Effector CD4-positive, alpha-beta T cell (primary cell): ENCODE measurements around the gene VWA7.

ENCODE experiments used
- DNase-seq: peaks from one replicate; pipeline ENCODE4 v3.0.0-alpha.2; 2020

VWA7 gene

GRCh38 chr6:31749301-31750036, 27.7 kb downstream of the VWA7 start:
- DNase-seq, result no peak

- DNase-seq, result no peak
Observed at GRCh38 chr6:31744422-31744821, 32.7 kb downstream of the VWA7 start.

DNA sequence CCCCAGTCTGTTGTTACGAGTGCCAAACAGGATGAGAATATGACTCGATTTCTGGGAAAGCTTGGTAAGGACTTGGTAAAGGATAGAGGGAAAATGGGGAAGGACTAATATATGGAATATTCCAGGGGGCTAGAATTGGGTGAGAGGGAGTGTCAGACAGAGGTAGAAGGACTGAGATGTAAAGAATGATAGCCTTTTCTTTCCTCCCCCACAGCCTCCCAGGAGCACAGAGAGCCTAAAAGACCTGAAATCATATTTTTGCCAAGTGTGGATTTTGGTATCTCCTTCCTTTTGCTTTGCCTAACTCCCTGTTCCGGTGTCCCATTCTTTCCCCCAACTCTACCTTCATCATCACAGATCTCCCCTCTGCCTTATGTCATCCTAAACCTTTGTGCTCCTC, 34.2 kb downstream of the VWA7 start:
- no peak for DNase-seq

DNA sequence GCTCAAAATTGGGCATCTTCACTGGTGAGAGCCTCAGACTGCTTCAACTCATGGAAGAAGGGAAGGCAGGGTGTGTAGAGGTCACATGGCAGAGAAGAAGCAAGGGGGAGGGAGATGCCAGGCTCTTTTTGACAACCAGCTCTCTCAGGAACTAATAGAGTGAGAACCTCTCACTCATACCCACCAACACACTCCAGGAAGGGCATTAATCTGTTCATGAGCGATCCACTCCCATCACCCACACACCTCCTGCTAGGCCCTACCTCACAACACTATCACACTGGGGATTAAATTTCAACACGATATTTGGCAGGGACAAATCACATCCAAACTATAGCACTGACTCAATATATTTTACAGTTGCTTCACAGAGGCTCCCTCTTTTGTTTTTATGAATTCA, 35.3 kb downstream of the VWA7 start:
- DNase-seq, result no peak

DNA sequence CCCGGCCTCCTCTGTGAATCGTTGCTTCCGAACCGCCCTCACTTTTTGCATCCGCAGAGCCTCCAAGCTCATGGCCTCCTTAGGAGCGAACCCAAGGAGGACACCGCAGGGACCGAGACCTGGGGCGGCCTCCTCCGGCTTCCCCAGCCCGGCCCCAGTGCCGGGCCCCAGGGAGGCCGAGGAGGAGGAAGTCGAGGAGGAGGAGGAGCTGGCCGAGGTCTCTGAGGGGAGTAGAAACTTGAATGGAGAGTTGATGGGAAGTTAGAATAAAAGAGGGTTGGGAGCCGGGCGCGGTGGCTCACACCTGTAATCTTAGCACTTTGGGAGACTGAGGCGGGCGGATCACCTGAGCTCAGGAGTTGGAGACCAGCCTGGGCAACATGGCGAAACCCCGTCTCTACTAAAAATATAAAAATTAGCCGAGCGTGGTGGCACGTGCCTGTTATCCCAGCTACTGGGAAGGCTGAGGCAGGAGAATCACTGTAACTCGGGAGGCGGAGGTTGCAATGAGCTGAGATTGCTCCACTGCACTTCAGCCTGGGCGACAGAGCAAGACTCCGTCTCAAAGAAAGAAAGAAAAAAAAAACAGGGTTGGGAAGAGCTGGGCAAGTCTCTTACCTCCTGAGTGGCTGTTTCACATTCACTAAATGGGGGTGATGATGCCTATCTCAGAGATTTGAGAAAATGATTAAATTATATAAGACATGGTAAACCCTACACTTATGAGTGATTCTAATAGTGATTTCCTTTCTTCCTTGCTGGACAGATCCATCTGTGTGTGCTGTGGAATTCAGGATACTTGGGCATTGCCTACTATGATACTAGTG, 36.5 kb downstream of the VWA7 start:
- no peak for DNase-seq

DNA sequence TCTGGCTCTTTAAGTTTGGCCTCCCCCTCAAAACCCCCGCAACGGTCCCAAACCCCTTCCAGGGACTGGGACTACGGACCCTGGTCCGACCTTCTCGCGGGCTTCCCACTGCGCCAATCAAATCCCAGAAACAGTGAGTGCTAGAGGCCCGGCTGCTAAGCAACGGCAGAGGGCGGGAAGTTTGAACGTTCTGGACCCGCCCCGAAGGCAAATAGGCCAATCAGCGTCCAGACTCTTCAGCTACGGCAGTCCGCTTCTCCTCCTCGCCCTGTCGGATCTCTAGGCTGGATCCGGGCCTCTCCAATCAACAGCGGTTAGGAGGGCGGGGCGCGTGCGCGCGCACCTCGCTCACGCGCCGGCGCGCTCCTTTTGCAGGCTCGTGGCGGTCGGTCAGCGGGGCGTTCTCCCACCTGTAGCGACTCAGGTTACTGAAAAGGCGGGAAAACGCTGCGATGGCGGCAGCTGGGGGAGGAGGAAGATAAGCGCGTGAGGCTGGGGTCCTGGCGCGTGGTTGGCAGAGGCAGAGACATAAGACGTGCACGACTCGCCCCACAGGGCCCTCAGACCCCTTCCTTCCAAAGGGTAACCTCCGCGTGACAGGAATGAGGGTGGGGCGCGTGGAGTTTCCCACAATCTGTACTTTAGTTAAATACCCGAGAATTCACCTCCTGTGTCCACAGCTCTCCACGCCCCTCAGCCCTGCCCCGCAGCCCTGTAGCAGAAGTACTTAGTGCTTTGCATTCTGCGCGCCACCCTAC, 37.3 kb downstream of the VWA7 start, which contains the start of gene MSH5:
Gene MSH5, plus strand, starts transcription at position 367 of the 758 bp plus-strand sequence. CDS start 462 bp downstream, outside the sequence.
- peak; percentile 91 for DNase-seq

GRCh38 chr6:31737991-31738979, 38.8 kb downstream of the VWA7 start:
- DNase-seq, result peak; percentile 62

DNA sequence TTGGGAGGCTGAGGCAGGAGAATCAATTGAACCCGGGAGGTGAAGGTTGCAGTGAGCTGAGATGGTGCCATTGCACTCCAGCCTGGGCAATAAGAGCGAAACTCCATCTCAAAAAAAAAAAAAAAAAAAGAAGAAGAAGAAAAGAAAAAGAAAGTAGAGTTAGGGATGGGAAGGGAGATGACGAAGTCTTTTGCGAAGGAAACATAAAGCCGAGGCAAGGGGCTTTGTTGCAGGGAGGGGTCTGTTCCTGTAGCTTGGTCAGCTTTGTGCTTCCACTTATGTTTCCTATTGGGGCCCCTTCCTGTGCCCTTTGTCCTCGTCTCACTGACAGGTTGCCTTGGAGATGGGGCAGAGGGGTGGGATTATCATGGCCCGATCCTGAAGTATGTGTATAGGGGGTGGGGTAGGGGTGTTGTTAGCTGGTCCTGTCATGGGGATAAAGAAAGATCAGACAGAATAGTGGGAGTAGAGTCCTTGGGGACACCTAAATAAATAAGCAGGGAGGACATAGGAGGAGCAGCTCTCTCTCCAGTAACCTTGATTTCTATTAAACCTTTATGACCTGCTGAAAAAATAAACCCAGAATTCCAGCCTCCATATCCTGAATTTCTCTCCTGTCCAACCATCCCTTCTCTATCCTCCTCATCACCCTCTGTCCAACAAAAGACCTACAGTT, 39.7 kb downstream of the VWA7 start:
- no peak for DNase-seq

DNA sequence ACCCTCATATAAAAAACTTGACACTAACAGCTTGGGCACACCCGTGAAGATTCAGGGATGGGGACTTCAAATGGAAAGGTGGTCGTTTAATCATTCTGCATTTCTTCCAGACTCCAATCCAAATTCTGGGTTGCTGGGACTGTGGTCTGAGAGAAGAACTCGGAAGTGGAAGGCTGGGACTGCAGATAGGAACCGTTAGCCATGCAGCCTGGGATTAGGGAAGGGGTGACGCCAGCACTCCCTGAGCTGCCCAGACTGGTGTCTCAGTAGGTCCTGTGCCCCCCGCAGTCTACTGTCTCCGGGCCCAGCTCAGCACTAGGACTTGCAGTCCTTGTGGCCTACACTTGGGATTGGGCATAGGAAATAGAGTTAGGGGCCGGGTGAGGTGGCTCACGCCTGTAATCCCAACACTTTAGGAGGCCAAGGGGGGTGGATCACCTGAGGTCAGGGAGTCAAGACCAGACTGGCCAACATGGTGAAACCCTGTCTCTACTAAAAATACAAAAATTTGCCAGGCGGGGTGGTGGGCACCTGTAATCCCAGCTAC, 40.3 kb downstream of the VWA7 start:
- no peak for DNase-seq

DNA sequence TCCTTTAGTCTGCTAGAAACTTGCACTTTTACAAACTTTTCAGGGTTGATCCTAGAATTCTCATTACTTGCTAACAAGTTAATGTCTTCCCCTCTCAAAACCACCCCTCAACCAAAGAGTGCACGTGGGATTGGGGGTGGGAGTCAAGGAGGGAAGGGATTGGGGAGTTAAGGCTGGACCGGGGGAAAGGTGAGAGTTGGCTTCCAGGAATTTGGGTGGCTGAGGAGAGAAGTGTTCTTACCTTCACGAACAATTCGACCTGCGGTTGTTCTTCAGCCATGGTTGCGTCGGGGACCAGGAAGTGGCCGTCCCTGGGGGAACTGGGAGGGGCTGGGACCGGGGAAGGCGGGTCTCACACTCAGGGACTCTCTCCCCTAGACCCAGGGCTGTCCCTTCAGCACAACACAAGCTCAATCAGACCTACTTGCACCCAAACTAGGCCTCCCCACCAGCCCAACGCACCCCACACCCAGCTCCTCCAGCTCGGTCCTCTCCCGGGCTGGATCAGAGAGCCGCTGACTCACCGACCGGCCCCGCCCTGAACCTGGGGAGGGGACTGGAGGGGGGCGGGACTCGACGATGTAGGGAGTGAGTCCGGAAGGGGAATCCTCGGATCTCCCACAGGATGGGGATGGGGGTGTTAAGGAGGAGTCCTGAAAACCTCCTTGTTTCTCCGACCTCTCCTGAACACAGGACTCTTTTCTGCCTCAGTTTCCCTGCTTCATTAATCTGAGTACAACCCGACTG, 40.9 kb downstream of the VWA7 start, which contains the start of gene CLIC1:
Gene CLIC1, minus strand, starts transcription at position 510 of the 747 bp plus-strand sequence. Its CDS starts 230 bp downstream, at position 280.
- DNase-seq, result peak; percentile 60

- DNase-seq, result peak; percentile 52
Observed at GRCh38 chr6:31734821-31735406, 42.2 kb downstream of the VWA7 start.

DNA sequence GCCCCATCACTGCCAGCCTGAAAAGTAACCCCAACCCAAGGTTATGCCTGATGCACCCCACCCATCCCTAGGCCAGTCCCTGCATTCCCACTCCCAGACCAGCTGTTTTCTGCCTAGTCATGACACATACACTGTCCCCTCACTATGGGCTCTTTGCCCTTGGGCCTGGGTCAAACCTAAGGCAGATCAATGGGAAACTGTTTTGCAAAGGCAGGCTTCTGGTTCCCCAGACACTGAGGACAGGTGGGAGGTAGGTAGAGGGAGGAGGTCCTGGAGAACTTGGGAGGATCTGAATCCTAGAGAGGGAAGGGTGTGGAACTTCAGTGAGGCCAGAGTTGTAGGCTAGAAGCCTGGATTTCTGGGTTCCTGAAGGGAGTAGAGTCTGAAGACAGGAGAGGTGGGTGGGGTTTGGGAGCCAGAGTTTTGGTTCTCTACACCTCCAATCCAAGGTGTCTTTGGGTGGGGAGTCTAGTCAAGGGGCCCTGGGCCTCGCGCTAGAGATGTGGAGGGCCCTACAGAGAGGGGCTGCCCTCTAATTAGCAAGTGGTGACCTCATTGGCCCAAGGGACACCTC, 42.8 kb downstream of the VWA7 start:
- DNase-seq, result no peak

- no peak for DNase-seq
Observed at GRCh38 chr6:31733734-31734133, 43.4 kb downstream of the VWA7 start.

- DNase-seq, result no peak
Observed at GRCh38 chr6:31732029-31732428, 45.1 kb downstream of the VWA7 start.

- DNase-seq, result no peak
Observed at GRCh38 chr6:31730631-31731086, 46.5 kb downstream of the VWA7 start.

DNA sequence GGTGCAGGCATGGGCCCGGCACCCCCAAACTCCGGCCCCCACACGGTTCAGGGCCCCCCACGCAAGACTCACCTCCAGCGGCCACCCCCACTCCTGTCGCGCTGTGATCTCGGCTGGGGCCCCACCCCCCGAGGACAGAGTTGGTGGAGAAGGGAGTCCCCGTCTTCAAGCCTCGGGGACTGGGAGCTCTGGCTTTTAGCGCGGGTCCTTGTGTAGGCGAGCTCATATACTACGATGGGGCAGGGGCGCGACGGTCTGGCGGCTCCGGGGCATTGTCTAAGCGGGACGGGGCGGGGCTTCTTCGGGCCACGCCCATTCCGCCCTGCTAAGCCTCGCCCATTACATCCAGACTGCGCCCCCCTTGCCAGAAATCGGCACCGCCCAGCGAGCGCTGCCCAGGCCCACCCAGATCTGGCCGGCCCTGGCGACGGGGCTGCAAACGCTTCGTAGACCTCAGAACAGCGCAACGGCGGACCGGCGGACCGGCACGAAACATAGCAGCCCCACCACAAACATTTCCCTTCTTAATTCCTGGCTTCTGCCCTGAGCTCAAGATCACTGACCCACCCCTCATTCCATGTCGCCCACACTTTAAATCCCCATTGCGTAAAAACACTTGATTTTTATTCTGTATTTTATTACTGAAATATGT, 47.0 kb downstream of the VWA7 start:
- DNase-seq, result peak; percentile 49

DNA sequence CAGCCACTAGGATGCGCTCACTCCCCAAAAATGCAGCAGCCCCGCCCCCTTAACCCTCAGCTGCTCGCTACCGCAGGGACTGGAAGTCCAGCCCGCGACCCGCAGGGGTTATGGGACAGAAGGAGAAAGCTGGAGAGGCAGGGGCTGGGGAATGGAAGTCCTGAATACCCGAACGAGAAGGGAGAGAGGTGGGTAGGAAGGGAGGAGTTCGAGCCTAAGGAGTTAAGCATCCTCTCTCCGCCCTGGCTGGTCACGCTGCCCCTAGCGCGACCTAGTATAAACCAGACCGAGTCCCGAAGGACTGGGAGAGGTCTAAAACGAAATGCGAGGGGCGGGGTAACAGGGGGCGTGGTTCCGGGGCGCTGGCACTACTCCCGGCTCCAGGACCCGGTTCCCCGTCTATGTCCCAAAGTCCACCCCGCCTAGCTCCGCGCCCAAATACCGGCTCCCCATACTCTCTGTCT, 47.6 kb downstream of the VWA7 start:
- DNase-seq, result peak; percentile 72

DNA sequence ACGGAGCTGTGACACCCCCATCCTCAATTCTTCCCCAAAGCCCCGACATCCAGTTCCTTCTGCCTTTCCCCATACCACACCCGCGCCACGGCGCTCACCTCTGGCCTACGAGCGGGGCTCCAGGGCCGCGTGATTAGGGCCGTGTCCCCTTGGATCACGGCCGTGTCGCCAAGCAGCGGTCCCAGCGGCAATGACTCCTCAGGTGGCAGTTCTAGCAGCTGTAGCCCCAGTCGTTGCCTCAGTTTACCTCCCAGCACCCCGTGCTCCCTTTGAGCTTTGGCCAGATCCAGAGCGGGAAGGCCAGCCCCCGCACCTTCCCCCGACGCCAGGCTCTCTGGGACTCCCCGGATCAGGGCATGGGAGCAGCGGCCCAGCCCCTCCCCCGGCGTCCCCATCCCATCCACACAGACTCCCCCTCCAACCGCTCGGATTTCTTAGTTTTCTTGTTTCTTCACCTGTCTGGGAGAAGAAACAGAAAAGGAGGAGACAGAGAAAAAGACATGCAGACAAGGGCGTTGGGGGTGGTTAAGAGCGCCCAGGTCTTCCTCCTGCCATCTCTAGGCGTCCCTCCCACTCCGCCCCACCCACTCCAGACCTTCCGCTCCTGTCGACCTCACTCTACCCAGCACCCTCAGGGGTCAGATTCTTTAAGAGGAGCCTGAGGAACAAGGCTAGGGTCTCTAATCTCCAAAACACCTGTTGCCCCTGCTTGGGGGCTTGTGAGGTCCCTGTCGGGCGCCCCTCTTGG, 48.2 kb downstream of the VWA7 start, which contains the start of gene DDAH2:
Gene DDAH2, minus strand, starts transcription at position 533 of the 748 bp plus-strand sequence. Its CDS starts 138 bp downstream, at position 395.
- DNase-seq, result no peak
